DMS79 (cell line): ENCODE results near the gene TSPO.

Source experiments
- DNase-seq: peaks from one replicate; lab custom pipeline; 2025; lab: John Stamatoyannopoulos, UW

Gene TSPO

GRCh38 chr22:43202326-43202725, 51.0 kb downstream of the TSPO start:
- DNase-seq: no peak

GRCh38 chr22:43202756-43203410, 51.5 kb downstream of the TSPO start:
- no peak for DNase-seq

- no peak for DNase-seq
Observed at GRCh38 chr22:43203471-43203981, 52.2 kb downstream of the TSPO start.

GRCh38 chr22:43205261-43205691, 53.9 kb downstream of the TSPO start:
- no peak for DNase-seq

GRCh38 chr22:43205748-43206508, 54.6 kb downstream of the TSPO start:
- DNase-seq: no peak

GRCh38 chr22:43206509-43207161, 55.3 kb downstream of the TSPO start:
- no peak for DNase-seq

GRCh38 chr22:43207386-43207785, 56.0 kb downstream of the TSPO start:
- DNase-seq: no peak

- no peak for DNase-seq
Observed at GRCh38 chr22:43207849-43208702, 56.7 kb downstream of the TSPO start.

GRCh38 chr22:43208703-43209522, 57.6 kb downstream of the TSPO start:
- DNase-seq: no peak

GRCh38 chr22:43209523-43209890, 58.1 kb downstream of the TSPO start:
- no peak for DNase-seq

- no peak for DNase-seq
Observed at GRCh38 chr22:43209971-43210370, 58.6 kb downstream of the TSPO start.

GRCh38 chr22:43210631-43211515, 59.5 kb downstream of the TSPO start:
- no peak for DNase-seq

GRCh38 chr22:43211941-43212433, 60.6 kb downstream of the TSPO start:
- DNase-seq: no peak

GRCh38 chr22:43212434-43212952, 61.1 kb downstream of the TSPO start:
- DNase-seq: no peak
